Choroid plexus epithelial cell (primary cell): ENCODE measurements around the gene MYOZ3.

Source experiments
- DNase-seq: peaks from one replicate; pipeline ENCODE4 v3.0.0-alpha.2; 2010; ENCODE audit warnings: low read depth
- H3K4me3 ChIP-seq: 2 replicates; pipeline ENCODE4 v1.5.1; 2011; ENCODE audit warnings: low read depth, mild to moderate bottlenecking, control low read depth, low read length, moderate library complexity
- TF ChIP-seq, protein P1 (sequence below): conservative IDR thresholded peaks from 2 replicates; pipeline ENCODE4 v1.5.1; 2011; ENCODE audit warnings: low read depth, mild to moderate bottlenecking, control low read depth, inconsistent platforms, low read length, moderate library complexity

Gene MYOZ3

DNA sequence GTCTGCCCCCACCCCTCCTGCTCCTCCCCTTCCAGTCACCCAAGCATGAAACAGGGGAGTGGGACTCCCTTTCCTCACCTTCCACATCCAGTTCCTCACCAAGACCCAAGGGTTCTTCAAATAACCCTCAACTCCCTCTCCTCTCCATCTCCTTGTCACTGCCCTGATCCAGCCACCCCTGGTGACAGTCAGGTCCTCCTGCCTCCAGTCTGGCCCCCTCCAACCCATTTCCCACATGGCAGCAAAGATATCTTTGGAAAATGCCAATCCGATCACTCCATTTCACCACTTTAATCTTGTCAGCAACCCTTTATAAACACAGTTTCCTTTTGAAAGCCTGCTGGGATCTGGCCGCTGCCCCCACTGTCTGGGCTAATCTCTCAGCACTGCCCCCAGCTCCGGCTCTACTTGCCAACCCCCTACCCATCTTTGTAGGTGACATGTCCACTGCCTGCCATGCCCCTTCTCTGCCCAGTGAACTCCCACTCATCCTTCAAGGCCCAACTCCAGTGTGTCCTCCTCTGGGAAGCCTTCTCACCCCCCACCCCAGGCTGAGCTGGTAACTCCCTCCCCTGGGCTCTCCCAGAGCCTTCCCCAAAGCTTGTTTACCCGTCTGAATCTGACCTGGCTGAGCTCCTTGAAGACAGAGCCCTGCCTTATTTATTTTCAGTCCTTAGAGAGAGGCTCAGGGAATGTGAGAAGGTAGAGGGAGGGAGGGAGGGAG lies 781 bp upstream of the MYOZ3 start:
- H3K4me3 ChIP-seq, result no peak overlapping the region
- TF ChIP-seq, protein P1, sequence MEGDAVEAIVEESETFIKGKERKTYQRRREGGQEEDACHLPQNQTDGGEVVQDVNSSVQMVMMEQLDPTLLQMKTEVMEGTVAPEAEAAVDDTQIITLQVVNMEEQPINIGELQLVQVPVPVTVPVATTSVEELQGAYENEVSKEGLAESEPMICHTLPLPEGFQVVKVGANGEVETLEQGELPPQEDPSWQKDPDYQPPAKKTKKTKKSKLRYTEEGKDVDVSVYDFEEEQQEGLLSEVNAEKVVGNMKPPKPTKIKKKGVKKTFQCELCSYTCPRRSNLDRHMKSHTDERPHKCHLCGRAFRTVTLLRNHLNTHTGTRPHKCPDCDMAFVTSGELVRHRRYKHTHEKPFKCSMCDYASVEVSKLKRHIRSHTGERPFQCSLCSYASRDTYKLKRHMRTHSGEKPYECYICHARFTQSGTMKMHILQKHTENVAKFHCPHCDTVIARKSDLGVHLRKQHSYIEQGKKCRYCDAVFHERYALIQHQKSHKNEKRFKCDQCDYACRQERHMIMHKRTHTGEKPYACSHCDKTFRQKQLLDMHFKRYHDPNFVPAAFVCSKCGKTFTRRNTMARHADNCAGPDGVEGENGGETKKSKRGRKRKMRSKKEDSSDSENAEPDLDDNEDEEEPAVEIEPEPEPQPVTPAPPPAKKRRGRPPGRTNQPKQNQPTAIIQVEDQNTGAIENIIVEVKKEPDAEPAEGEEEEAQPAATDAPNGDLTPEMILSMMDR, result no peak
- no peak for DNase-seq

DNA sequence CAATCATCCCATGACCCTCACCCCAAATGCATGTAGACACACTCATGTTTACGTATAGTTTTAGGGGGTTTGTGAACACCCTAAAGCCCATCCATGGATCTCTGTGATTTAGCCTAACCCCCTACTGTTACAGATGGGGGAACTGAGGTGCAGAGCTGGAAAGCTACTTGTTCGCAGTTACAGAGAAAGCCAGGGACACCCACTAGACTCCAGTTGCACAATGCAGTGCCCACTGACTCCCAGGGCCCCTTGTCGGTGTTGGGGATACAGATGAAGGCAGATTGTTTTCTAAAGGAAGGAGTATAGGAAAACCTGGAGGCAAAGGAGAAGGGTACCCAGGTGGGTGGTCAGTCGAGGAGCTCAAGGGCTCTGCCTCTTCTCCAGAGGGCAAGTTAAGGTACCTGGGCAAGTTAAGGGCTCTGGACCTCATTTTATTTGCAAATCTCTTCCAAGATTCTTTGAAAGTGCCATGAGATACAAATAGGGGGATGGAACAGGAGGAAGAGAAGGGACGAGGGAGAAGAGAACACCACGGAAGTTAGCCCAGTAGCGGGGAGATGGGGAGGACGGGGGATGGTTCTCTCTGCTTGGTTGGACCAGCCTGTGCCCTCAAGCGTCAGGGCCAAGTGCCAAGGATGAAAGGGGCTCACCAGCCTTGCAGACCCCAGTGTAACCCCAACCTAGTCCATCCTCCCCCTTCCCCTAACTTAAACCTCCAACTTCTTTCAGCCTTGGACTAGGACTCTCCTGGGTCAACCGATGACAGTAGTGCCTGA lies 958 bp downstream of the MYOZ3 start:
- TF ChIP-seq, protein P1, result no peak
- H3K4me3 ChIP-seq, result no peak overlapping the region
- no peak for DNase-seq

DNA sequence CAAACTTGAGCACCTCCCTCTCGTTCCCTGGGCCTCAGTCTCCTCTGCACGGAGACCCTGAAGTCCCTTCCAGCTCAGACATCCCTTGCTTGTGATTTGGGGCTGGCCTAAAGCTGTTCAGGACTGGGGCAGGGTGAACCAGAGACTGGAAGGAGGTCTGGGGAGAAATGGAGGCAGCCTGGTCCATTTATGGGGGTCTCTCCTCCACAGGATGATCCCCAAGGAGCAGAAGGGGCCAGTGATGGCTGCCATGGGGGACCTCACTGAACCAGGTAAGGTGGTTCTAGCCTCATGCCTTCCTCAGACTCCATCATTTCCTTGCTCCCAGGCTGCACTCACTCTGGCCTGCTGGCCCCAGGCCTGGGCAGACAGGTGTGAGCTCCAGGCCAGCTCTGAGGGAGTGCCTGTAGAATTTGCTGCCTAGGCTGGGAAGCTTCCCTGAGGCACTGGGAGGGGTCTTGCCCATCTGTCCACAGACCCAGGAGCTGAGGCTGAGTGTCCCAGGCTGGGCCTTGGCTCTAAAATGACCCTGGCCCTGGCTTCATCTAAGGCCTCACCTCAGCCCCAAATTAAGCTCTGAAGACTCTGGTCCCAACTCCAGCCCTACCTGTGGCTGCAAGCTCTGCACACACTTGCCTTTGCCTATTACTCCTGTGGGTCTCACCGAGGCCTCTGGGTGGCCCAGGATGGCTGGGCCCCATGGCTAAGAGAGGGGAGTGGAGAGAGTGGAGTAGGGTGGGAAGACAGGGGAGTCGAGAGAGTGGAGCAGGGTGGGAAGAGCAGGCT lies 1.9 kb downstream of the MYOZ3 start:
- TF ChIP-seq, protein P1, result no peak
- no peak for DNase-seq
- H3K4me3 ChIP-seq, result no peak overlapping the region

DNA sequence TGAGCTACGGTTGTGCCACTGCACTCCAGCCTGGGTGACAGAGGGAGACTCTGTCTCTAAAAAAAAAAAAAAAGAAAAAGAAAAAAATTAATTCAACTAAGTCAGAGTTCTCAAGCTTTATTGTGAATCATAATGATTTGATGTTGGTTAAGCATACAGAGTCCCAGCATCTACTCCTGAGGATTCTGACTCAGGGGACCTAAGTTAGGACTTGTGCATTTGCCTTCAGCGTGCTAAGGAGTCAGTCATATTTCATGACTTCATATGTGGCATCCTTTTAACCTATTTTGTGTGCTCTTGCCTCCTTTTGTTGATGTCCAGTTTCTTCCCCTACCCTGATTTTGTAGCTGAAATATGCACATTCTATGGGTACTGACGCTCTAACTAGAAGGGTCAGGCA lies 2.9 kb downstream of the MYOZ3 start:
- DNase-seq, result no peak
- H3K4me3 ChIP-seq, result no peak overlapping the region
- TF ChIP-seq, protein P1, result no peak

- no peak overlapping the region for H3K4me3 ChIP-seq
- TF ChIP-seq, protein P1, result no peak
- peak; percentile 77 for DNase-seq
Measured at GRCh38 chr5:150665044-150665443, 4.0 kb downstream of the MYOZ3 start.

DNA sequence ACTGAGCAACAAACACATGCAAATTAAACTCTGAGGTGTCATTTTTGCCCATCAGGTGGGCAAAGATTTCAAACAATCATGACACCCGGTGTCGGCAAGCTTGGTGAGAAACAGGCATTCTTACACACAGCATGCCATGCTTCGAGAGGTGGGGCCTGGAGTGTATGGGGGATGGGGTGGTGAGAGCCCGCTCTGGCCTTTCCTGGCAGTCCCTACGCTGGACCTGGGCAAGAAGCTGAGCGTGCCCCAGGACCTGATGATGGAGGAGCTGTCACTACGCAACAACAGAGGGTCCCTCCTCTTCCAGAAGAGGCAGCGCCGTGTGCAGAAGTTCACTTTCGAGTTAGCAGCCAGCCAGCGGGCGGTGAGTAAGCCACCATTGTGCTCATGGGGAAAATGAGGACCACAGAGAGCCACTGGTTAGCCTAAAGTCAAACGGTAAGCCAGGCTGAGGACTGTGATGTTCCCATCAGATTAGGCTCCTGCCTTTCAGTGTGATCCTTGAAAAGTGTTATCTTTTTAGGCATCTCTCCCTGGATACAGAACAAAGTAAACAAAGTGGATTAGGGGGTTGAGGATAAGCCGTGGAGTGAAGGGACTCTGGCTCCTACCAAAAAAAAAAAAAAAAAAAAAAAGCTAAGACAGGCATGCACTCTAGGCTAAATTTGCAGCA lies 9.4 kb downstream of the MYOZ3 start:
- no peak for DNase-seq
- H3K4me3 ChIP-seq, result no peak overlapping the region
- TF ChIP-seq, protein P1, result no peak
